GM15510 (cell line): ENCODE measurements around the gene PTGFRN.

Source experiments
- POLR2A ChIP-seq: IDR thresholded peaks from 3 replicates; pipeline ENCODE4 v1.6.1; 2011; ENCODE audit warnings: borderline replicate concordance; ENCODE audit not compliant: insufficient read length; ENCODE audit errors: extremely low read depth

PTGFRN gene

GRCh38 chr1:116990612-116991151, 81.0 kb downstream of the PTGFRN start:
- no peak for TF ChIP-seq POLR2A

- no peak for TF ChIP-seq POLR2A
These were observed 81.6 kb downstream of the PTGFRN start for GRCh38 chr1:116991171-116991845.

GRCh38 chr1:116991918-116992317, 82.2 kb downstream of the PTGFRN start:
- no peak for TF ChIP-seq POLR2A

- no peak for TF ChIP-seq POLR2A
These were observed 83.6 kb downstream of the PTGFRN start for GRCh38 chr1:116993286-116993685.

- no peak for TF ChIP-seq POLR2A
These were observed 84.7 kb downstream of the PTGFRN start for GRCh38 chr1:116994411-116994810.

- no peak for TF ChIP-seq POLR2A
These were observed 87.3 kb downstream of the PTGFRN start for GRCh38 chr1:116997066-116997465.

GRCh38 chr1:116997636-116998035, 87.9 kb downstream of the PTGFRN start:
- no peak for TF ChIP-seq POLR2A

GRCh38 chr1:116999596-116999995, 89.9 kb downstream of the PTGFRN start:
- no peak for TF ChIP-seq POLR2A

GRCh38 chr1:117000142-117000541, 90.4 kb downstream of the PTGFRN start:
- TF ChIP-seq POLR2A: no peak

GRCh38 chr1:117001254-117001927, 91.7 kb downstream of the PTGFRN start, which contains the start of gene CD101:
Gene CD101, plus strand, starts transcription at chr1:117001760. Its CDS starts 58 bp downstream, at chr1:117001818.
- no peak for TF ChIP-seq POLR2A

- TF ChIP-seq POLR2A: no peak
These were observed 93.6 kb downstream of the PTGFRN start for GRCh38 chr1:117003223-117003875.

GRCh38 chr1:117007719-117008013, 98.0 kb downstream of the PTGFRN start:
- no peak for TF ChIP-seq POLR2A

GRCh38 chr1:117008656-117009055, 98.9 kb downstream of the PTGFRN start:
- no peak for TF ChIP-seq POLR2A

GRCh38 chr1:117009132-117009531, 99.4 kb downstream of the PTGFRN start:
- no peak for TF ChIP-seq POLR2A

- TF ChIP-seq POLR2A: no peak
These were observed 100.7 kb downstream of the PTGFRN start for GRCh38 chr1:117010310-117010969.
